ENCODE results near the gene C19orf12.

The C19orf12 gene

GRCh38 chr19:29714953-29715700 is at the start of gene C19orf12:
Gene C19orf12, minus strand, starts transcription at chr19:29715261. Its CDS starts 6,848 bp downstream, at chr19:29708413.
- TF ChIP-seq CTCF (IDR thresholded peaks at IDR 0.05; ENCODE audit: low read depth, low read length), result no peak
- DNase-seq (ENCODE audit: extremely low read depth, low read depth), result no peak

- no peak for DNase-seq (ENCODE audit: extremely low read depth, low read depth)
- no peak for TF ChIP-seq CTCF (IDR thresholded peaks at IDR 0.05; ENCODE audit: low read depth, low read length)
These were observed 49.3 kb upstream of the C19orf12 start for GRCh38 chr19:29764361-29764760.

- DNase-seq (ENCODE audit: extremely low read depth, low read depth), result no peak
- TF ChIP-seq CTCF (IDR thresholded peaks at IDR 0.05; ENCODE audit: low read depth, low read length), result no peak
These were observed 48.1 kb upstream of the C19orf12 start for GRCh38 chr19:29763196-29763595.

- TF ChIP-seq CTCF (IDR thresholded peaks at IDR 0.05; ENCODE audit: low read depth, low read length), result no peak
- no peak for DNase-seq (ENCODE audit: extremely low read depth, low read depth)
These were observed 46.6 kb upstream of the C19orf12 start for GRCh38 chr19:29761575-29762232.

GRCh38 chr19:29760752-29761502 is 45.9 kb upstream of the C19orf12 start:
- TF ChIP-seq CTCF (IDR thresholded peaks at IDR 0.05; ENCODE audit: low read depth, low read length), result no peak
- no peak for DNase-seq (ENCODE audit: extremely low read depth, low read depth)

- DNase-seq (ENCODE audit: extremely low read depth, low read depth), result no peak
- TF ChIP-seq CTCF (IDR thresholded peaks at IDR 0.05; ENCODE audit: low read depth, low read length), result no peak
These were observed 44.3 kb upstream of the C19orf12 start for GRCh38 chr19:29759359-29759758.

- no peak for TF ChIP-seq CTCF (IDR thresholded peaks at IDR 0.05; ENCODE audit: low read depth, low read length)
These were observed 43.8 kb upstream of the C19orf12 start for GRCh38 chr19:29758863-29759262.

More at GRCh38 chr19:29758863-29759262, 43.8 kb upstream of the C19orf12 start:
- DNase-seq (ENCODE audit: extremely low read depth, low read depth), result no peak
